Fibroblast of lung (primary cell): Measurements from ENCODE around the gene ASXL1. TPM values are rescaled to one million over a fixed set of nuclear protein-coding genes. Genes with fewer than 3 reads are reported as not detected.
"Not testable (repeated sequence)": the region's sequence is repeated elsewhere in the genome, so short reads cannot be mapped to it uniquely, and the experiment has no call there.

Experiments used
- DNase-seq, 2 donors: peaks; one replicate each; pipeline versions ENCODE4 v3.0.0 to v3.0.0-alpha.2; 2010; ENCODE audit warnings: low read depth in 2 of 2
- H2AFZ ChIP-seq: 2 replicates; pipeline ENCODE4 v1.5.1; 2012; ENCODE audit warnings: low read length, control low read depth, inconsistent platforms
- H3K27ac ChIP-seq: 2 replicates; pipeline ENCODE4 v1.5.1; 2011; ENCODE audit warnings: low read length, control low read depth; ENCODE audit not compliant: insufficient read depth
- H3K27me3 ChIP-seq: 2 replicates; pipeline ENCODE4 v1.5.1; 2011; ENCODE audit warnings: mild to moderate bottlenecking, low read length; ENCODE audit not compliant: control insufficient read depth, insufficient read depth
- H3K36me3 ChIP-seq: 2 replicates; pipeline ENCODE4 v1.5.1; 2011; ENCODE audit warnings: low read length; ENCODE audit not compliant: control insufficient read depth, insufficient read depth
- H3K4me1 ChIP-seq: 2 replicates; pipeline ENCODE4 v1.5.1; 2011; ENCODE audit warnings: low read length; ENCODE audit not compliant: control insufficient read depth, insufficient read depth; ENCODE audit errors: extremely low read depth
- H3K4me2 ChIP-seq: 2 replicates; pipeline ENCODE4 v1.5.1; 2011; ENCODE audit warnings: low read length, control low read depth; ENCODE audit not compliant: insufficient read depth; ENCODE audit errors: extremely low read depth
- H3K4me3 ChIP-seq, 4 experiments: fragments of 200-600 bp in 1 of 4; sonication (generic) in 1 of 4; replicated peaks in 1 of 4; 2 replicates each; pipeline ENCODE4 v1.5.1; 2011 to 2016; ENCODE audit warnings: low read length in 4 of 4, low read depth in 3 of 4, mild to moderate bottlenecking in 3 of 4, control low read depth in 2 of 4, inconsistent platforms in 1 of 4, mixed read lengths in 1 of 4; ENCODE audit not compliant: insufficient read depth in 1 of 4; ENCODE audit errors: control extremely low read depth in 1 of 4
- H3K79me2 ChIP-seq: 2 replicates; pipeline ENCODE4 v1.5.1; 2012; ENCODE audit warnings: mild to moderate bottlenecking, low read length, inconsistent platforms; ENCODE audit not compliant: control insufficient read depth, insufficient read depth
- H3K9ac ChIP-seq: 2 replicates; pipeline ENCODE4 v1.5.1; 2011; ENCODE audit warnings: mild to moderate bottlenecking, low read length, control low read depth; ENCODE audit not compliant: insufficient read depth
- H3K9me3 ChIP-seq: 2 replicates; pipeline ENCODE4 v1.5.1; 2012; ENCODE audit warnings: low read depth, low read length; ENCODE audit not compliant: control insufficient read depth, insufficient read depth
- H4K20me1 ChIP-seq: 2 replicates; pipeline ENCODE4 v1.5.1; 2011; ENCODE audit warnings: low read length; ENCODE audit not compliant: control insufficient read depth, insufficient read depth; ENCODE audit errors: extremely low read depth
- EZH2 ChIP-seq: IDR thresholded peaks from 2 replicates; pipeline ENCODE4 v1.5.1; 2012; ENCODE audit warnings: low read length, control low read depth, mild to moderate bottlenecking; ENCODE audit errors: missing control alignments
- polyA plus RNA-seq, 2 donors: library from polyadenylated mRNA; depleted of rRNA in 1 of 2; stranded (reverse) in 1 of 2; unstranded in 1 of 2; fragments of >200 nt; gene quantifications; 2 replicates each; pipeline ENCODE4 v1.2.1, GENCODE V29; 2011 to 2012; ENCODE audit warnings: missing spikeins in 1 of 2
- total RNA-seq: library from RNA; depleted of rRNA; stranded (reverse); fragments of >200 nt; gene quantifications from 2 replicates; pipeline ENCODE4 v1.2.1, GENCODE V29; 2014
- TF ChIP-seq, protein P1 (sequence below), 2 donors: IDR thresholded peaks in 1 of 2; conservative IDR thresholded peaks in 1 of 2; 1 replicate in 1 of 2; 2 replicates in 1 of 2; pipeline ENCODE4 v1.5.1; 2011 to 2012; ENCODE audit warnings: low read length in 2 of 2, control low read depth in 1 of 2, inconsistent platforms in 1 of 2, low read depth in 1 of 2, mild to moderate bottlenecking in 1 of 2

The ASXL1 gene
- total and polyA plus RNA-seq, 2 donors (not counting 1 experiment from before 2014, with no cell fraction given) = 38.0 to 41.1 TPM

DNA sequence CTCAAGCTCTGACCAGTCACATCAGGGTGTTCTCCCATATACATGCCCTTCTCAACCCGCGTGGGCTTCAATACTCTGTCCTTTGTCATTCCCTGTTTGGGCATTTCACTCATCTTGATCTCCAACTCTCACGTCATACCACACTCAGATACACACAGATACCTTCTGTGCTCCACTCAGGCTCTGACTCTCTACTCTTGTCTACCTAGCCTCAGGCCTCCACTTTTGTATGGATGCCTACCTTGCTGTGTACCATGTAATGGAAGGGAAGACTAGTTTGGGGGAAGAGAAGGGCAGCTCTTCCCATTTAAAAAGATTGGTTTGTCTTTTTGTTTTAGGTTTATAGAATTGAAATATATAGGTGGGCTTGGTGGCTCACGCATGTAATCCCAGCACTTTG lies 48.6 kb downstream of the ASXL1 start:
- TF ChIP-seq, protein P1, sequence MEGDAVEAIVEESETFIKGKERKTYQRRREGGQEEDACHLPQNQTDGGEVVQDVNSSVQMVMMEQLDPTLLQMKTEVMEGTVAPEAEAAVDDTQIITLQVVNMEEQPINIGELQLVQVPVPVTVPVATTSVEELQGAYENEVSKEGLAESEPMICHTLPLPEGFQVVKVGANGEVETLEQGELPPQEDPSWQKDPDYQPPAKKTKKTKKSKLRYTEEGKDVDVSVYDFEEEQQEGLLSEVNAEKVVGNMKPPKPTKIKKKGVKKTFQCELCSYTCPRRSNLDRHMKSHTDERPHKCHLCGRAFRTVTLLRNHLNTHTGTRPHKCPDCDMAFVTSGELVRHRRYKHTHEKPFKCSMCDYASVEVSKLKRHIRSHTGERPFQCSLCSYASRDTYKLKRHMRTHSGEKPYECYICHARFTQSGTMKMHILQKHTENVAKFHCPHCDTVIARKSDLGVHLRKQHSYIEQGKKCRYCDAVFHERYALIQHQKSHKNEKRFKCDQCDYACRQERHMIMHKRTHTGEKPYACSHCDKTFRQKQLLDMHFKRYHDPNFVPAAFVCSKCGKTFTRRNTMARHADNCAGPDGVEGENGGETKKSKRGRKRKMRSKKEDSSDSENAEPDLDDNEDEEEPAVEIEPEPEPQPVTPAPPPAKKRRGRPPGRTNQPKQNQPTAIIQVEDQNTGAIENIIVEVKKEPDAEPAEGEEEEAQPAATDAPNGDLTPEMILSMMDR (conservative IDR thresholded peaks at IDR 0.05 in 1 of 2, IDR thresholded peaks at IDR 0.05 in 1 of 2; ENCODE audit: low read depth in 1 of 2, low read length in 2 of 2) = no peak
- no peak for TF ChIP-seq EZH2
- Histone ChIP-seq H3K4me3 (no peak overlapping the region), H2AFZ (no peak overlapping the region), H3K27ac (no peak overlapping the region), H3K9me3 (no peaks in the 10 kb centered on the region), H3K4me2 (no peak overlapping the region), H3K79me2 (peaks cover 34% of the 10 kb centered on the region), H4K20me1 (no peaks in the 10 kb centered on the region), H3K9ac (no peak overlapping the region), H3K27me3 (no peaks in the 10 kb centered on the region), H3K4me1 (no peaks in the 10 kb centered on the region), H3K36me3 (no peaks in the 10 kb centered on the region)
- no peak for DNase-seq

DNA sequence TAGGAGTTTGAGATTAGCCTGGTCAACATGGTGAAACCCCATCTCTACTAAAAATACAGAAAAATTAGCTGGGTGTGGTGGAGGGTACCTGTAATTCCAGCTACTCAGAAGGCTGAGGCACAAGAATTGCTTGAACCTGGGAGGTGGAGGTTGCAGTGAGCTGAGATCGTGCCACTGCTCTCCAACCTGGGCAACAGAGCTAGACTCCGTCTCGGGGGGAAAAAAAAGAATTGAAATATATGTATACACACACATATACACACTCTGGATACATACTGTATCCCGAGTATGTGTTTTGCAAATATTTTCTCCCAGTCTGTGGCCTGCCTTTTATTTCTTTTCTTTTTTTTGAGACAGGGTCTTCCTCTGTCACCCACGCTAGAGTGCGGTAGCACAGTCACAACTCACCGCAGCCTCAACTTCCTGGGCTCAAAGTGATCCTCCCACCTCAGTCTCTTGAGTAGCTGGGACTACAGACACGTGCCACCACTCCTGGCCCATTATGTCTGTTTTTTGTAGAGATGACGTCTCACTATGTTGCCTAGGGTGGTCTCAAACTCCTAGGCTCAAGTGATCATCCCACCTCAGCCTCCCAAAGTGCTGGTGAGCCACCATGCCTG lies 49.1 kb downstream of the ASXL1 start:
- not testable (repeated sequence) for H3K4me1 ChIP-seq, H3K9ac ChIP-seq, H2AFZ ChIP-seq, H3K27me3 ChIP-seq, H3K9me3 ChIP-seq, H3K36me3 ChIP-seq, H3K4me3 ChIP-seq, H4K20me1 ChIP-seq, H3K27ac ChIP-seq, H3K4me2 ChIP-seq, DNase-seq
- peaks cover 36% of the 10 kb centered on the region for H3K79me2 ChIP-seq

DNA sequence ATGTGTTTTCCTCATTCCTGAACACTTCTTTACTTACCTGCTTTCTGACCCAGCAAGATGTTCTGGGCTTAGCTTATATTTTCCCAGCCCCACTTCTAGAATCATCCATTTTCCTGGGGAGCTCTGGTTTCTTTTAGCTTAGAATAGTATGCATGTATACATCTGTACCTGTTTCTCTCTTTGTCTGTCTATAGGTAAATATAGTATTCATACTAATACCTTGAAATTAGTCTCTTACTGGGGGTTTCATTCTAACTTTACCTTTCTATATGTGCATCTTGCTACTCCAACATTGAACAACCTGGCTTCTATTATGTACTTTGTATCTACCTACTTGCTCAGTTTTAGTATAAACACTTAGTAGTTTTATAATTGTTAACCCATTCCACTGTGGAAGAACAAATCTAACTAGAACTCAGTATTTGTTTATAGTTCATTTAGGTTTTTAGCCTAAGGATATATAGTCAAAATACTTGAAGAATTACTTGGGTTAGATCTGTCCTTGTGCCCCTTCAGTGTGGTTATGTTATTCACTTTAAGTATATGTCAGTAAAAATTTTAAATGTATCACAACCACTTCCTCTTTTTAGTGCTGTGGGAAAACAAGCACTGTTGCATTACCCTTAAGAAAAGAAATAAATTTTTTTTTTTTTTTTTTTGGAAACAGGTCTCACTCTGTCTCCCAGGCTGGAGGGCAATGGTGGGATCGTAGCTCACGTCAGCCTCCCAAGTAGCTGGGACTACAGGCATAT lies 54.0 kb downstream of the ASXL1 start:
- no peaks in the 10 kb centered on the region for H4K20me1 ChIP-seq
- TF ChIP-seq, protein P1 (conservative IDR thresholded peaks at IDR 0.05 in 1 of 2, IDR thresholded peaks at IDR 0.05 in 1 of 2; ENCODE audit: low read depth in 1 of 2, low read length in 2 of 2) = no peak
- no peak for TF ChIP-seq EZH2
- peaks cover 52% of the 10 kb centered on the region for H3K79me2 ChIP-seq

More for the DNA sequence above, 54.0 kb downstream of the ASXL1 start:
- Histone ChIP-seq H2AFZ (no peak overlapping the region), H3K4me2 (no peak overlapping the region), H3K9me3 (no peaks in the 10 kb centered on the region), H3K4me3 (no peak overlapping the region), H3K27me3 (no peaks in the 10 kb centered on the region), H3K36me3 (no peaks in the 10 kb centered on the region), H3K9ac (no peak overlapping the region), H3K4me1 (peaks cover 2% of the 10 kb centered on the region), H3K27ac (no peak overlapping the region)
- DNase-seq = no peak
